Hematopoietic multipotent progenitor cell treated with erythropoietin and hydrocortisone succinate and interleukin-3 and kit ligand, for 15 days (in vitro differentiated cells): ENCODE measurements around the gene LGR6.

Source experiments
- DNase-seq: peaks from one replicate; pipeline ENCODE4 v3.0.0-alpha.2; 2015; ENCODE audit warnings: low spot score

Gene LGR6

DNA sequence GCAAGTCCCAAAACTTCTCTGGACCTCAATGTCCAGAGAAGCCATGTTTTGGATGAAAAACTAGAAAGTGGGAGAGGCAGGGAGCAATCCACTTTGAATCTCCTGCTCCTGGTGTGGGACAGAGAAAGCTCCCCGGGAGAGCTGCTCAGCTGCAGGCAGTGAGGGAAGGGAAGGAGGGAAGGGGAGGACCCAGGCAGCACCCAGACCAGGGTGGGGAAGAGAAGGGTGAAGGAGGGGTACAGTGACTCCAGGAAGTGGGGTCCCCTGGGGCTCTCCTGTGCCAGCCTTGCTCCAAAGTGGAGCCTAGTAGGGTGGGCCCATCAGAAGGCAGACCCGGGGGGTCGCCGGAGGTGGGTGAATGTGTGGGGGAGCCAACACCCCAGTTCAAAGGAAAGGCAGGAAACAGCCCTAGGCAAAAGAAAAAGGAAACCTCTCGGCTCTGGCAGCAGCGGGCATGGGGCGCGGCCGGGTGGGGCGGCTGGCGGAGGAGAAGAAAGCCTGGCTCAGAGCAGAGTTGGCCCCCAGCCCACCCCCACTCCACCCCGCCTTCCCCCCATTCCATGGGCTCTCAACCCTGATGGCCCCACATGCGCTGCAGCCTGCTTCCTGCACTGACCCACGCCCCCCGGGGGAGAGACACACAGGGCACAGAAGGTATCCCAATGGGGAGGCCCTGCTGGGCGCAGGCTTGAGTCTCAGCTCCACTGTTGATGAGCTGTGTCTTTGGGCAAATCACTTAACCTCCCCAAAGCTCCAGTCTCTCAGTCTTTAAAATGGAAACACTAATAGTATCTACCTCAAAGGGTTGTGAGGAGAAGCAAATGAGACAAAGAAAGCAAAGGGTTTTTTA lies 5.7 kb downstream of the LGR6 start:
- no peak for DNase-seq

DNA sequence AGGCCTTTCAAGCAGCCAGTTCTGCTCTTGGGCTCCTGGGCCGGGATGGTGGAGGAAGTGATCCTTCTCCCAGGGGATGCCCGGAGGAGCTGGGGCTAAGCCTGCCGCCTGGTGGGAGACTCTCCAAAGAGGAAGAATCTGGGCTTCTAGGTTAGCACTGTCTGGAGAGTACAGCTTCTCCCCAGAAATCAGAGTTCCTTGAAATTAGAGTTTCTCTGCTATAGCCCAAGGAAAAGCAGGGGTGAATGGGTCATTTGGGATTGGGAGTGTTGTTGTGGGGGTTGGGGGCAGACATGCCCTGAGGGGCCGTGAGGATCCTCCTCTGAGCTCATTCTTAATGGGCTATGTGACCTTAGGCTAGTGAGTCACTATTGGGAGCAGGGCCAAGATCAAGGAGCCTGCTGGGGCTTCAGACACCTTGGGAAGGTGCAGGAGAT lies 6.5 kb downstream of the LGR6 start:
- DNase-seq: no peak

DNA sequence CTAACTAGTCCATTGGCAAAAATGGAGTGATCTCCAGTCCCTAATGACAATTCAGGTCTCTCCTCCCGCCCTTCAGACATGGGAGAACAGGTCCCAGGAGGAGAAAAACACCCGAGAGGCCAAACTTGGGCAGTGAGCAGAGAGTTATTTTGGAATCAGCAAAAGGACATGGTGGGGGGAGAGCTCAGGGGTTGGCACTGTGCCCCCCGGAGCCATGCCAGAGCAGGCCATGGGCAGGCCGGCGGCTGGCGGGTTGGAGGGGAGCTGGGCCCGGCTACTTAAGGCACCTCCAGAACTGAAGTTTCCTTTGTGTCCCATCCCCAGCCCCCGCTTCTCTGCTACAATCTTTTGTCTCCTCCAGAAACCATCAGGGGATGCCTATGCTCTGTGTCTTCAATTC lies 7.1 kb downstream of the LGR6 start:
- DNase-seq: no peak

DNA sequence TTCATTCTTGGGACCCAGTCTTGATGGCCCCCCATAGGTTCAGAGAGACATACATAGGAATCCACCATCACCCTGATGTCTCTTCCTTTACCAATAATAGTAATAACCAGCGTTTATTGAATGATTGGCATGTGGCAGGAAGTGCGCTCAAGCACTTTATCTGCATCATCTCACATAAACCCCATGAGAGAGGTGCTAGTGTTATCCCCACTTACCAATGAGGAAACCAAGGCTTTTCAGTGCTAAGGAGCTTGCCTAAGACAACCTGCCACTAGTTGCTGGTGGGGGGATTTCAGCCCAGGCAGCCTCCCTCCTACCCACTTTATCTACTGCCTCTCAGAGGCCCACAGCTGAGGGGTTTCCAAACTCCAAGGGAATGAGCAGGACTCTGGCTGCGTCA lies 7.7 kb downstream of the LGR6 start:
- no peak for DNase-seq

DNA sequence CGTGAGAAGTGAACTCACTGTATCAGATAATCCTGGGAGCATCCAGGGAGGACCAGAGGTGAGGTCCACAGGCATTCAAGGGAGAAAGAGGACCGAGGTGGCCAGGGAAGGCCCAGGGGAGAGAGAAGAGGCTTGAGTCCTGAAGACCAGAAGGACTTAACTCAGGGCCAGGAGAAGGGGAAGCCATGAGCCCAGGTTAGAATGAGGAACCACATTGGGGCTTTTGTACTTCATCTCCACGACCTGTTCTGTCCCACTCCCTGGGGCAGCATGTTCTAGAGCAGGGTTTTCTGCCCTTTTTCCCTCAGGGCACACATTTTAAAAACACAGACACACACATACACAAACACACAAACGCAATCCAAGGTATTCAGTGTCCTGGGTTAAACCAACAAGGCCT lies 8.4 kb downstream of the LGR6 start:
- DNase-seq: no peak

DNA sequence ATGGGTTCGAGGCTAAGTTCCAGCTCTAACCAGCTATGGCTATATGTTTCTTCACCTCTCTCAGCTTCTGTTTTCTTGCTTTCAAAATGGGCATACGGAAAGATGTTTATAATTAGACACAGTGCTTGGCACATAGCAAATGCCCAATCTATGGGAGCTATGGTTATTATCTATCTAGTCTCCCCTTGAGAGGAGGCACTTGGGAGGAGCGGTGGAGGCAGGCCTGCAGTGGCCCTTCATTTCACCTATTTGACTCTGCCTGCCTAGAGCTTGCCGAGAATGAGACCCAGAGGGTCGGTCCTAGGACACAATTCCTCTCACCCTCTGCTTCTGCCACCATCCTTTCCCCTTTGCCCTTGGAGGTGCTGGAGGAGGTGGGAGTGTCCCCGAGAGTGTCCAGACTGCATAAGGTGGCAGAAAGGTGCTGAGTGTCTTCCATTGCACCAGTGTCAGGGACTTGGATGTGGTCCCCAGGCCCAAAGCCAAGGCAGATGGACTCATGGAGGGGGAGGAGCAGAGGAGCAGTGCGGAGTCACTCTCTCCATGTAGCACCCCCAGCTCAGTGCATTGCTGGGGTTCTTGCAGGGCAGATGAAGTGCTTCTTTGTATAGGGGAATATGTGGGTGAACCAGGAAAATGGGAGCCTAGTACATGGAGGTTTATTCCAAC lies 9.0 kb downstream of the LGR6 start:
- no peak for DNase-seq

DNA sequence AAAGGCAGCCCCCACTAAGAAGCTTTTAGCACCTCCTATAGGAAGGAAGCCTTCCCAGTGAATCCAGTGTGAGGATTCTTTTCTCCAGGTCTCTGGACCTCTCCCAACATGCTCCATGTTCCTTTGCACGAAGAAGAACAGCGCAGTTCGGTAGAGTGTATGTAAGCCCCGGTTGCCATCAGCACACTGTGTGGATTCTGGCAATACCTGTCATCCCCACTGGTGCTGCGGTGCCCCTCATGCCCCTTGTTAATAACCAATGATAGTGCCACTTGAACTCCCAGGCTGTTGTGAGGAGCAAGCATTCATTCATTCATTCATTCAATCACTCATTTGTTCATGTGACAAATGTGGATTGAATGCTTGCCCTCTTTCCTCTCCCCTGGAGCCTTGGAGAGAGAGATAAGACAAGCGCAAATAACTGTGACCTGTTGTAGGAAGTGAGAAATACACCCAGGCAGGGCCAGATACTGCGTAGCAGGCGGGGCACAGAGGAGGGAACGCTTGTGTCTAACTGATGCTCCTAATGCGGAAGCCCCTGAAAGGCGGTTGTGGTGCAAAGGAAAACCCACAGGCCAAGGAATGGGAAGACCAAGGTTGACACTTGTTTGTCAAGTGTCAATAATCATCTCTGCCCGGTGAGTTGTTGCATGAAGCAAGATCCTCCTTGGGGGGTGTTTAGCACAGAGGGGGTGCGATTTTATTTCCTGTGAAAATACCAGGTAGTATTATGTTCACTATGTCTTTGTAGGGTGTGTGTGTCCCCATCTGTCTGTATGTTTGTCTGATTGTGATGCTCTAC lies 9.8 kb downstream of the LGR6 start:
- DNase-seq: no peak

DNA sequence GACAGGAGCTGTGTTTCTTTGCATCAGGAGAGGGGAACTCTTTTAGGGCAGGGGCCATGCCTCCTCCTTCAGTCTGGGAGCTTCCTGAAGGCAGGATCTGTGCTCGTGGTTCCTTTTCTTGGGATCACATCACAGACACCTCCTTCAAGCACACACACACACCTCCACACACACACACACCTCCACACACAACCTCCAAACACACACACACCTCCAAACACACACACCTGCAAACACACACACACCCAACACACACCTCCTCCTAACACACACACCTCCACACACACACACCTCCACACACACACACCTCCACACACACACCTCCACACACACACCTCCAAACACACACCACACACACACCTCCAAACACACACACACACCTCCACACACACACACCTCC lies 10.5 kb downstream of the LGR6 start:
- no peak for DNase-seq

DNA sequence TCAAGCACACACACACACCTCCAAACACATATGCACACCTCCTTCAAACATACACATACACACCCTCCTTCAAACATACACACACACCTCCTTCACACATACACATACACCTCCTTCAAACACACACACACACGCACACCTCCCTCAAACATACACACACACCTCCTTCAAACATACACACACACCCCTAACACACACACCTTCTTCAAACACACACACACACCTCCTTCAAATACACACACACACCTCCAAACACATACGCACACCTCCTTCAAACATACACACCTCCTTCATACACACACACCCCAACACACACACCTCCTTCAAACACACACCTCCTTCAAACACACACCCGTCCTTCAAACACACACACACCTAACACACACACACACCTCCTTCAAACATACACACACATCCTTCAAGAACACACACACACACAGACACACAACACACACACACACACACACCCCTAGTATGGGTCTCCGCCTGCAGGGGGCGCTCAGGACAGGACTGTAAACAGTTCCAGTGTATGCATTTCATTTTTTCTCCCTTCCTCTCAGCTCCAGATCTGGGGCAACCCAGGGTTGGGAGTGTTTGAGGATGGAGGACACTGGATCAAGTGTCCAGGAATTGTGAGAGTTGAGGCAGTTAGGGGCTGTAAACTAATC lies 12.1 kb downstream of the LGR6 start:
- DNase-seq: no peak

DNA sequence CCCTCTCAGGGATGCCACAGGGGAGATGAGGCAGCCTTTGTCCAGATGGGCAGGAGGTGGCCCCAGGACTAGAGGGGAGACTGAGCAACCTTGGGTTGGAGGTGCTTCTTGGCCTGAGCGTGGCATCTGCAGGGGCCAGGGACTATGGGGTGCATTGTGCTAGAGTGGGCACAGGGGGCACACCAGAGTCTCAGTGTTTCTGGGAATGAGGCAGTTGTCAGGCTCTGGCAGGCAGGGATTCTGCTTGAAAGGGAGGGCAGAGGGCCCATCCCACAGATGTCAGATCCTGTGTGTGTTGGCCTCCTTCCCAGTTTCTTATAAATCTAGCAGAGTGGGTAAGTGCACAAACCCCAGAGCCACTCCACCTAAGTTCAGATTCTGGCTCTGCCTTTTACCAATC lies 13.7 kb downstream of the LGR6 start:
- no peak for DNase-seq

DNA sequence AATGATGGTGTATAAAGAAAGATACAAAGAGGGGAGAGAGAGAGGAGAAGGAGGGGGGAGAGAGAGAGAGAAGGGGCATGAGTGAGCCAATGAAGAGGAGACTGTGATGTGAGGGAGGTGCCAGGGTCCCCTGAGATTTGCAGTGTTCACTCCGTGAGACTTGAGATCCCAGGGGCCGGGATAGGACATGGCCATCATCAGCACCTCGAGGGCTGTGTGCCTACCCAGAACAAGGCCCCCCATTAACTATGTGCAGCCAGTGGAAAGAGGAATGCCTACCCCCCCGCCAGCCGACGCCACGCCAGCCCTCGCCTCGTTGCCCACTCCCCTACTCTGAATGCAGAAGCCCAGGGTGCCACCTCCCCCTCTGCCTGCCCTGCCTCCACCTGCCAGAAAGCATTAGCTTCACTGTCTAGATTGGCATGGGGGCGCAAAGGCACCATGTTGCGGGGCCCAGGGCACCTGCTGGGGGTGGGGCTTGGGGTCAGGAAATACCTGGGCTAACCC lies 14.8 kb downstream of the LGR6 start:
- no peak for DNase-seq

DNA sequence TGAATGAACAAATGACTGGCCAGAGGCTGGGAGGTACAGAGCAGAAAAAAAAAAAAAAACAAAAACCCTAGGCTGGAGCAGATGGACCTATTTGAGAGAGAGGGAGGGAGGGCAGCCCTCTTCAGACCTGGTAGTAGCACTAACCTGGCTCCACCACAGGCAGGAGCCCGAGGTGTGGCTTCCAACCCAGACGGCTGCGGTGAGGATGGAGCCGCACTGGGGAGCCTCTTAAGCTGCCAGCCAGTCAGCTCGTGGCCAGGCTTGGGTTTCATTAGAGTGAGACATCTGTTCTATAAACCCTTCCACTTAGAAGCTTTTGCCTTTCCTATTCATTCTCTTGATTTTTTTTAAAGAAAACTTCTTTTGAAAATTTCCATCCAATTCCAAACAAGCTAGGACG lies 16.8 kb downstream of the LGR6 start:
- no peak for DNase-seq

DNA sequence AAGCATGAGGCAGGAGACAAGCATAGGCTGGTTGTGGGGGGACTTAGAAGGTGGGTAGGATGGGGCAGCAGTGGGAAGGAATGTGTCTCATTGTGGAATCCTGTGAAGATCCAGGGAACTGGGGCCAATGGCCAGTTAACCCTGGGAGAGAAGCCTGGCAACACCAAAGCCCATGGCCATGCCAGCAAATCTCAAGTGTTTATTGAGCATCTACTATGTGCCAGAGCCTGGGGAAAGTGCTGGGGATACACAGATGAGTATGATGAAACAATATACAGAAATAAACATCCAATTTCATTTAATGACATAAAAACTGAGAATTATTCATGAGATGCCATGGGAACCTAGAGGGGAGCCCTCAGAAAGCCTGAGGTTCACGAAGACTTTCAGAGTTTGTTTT lies 17.4 kb downstream of the LGR6 start:
- no peak for DNase-seq

DNA sequence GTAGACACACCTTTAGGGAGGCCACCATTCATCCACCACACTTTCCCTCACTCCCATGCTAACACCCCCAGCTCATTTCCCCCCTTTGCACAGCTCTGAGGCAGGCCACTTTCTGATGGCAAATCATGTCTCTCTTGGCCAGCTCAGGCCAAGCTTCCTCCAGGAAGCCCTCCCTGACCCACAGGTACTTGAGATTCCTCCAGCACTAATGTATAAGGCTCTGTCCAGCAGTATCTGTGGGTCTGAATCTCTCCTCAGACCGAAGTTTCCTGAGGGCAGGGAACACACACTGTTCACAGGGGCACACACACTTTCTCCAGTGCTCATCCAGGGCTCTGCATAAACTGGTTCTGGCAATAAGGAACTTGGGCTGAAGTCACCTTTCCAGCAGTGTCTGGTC lies 19.2 kb downstream of the LGR6 start:
- DNase-seq: no peak

DNA sequence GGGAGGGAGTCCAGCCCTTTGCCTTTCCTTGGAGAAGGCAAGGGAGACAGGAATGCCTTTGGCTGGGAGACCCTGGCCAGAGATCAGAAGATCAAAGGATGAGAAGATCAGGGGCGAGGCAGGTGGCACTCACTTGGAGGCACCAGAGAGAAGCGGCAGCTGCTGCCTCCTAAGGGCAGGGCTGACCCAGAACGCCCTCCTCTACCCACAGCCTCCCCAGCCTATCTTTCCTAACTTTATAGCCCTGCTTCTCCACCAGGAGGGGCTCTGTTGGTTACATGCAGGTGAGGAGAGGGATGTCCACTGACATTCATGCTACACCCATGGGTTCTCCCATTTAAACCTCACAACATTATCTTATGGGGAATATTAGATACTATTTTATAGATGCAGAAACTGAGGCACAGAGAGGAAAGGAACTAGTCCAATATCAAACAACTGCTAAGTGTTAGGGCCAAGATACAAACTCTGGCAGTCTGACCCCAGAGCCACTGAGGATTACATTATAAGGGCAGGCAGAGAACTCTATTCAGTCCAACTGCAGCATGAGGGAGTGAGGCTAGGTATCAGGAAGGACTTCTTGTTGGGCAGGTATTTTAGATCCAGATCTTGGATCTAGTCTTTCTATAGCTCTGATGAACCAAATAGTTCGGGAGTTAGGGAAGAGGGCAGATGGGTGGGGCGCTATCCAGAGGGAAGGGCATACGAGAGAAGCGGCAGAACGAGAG lies 19.9 kb downstream of the LGR6 start:
- no peak for DNase-seq

DNA sequence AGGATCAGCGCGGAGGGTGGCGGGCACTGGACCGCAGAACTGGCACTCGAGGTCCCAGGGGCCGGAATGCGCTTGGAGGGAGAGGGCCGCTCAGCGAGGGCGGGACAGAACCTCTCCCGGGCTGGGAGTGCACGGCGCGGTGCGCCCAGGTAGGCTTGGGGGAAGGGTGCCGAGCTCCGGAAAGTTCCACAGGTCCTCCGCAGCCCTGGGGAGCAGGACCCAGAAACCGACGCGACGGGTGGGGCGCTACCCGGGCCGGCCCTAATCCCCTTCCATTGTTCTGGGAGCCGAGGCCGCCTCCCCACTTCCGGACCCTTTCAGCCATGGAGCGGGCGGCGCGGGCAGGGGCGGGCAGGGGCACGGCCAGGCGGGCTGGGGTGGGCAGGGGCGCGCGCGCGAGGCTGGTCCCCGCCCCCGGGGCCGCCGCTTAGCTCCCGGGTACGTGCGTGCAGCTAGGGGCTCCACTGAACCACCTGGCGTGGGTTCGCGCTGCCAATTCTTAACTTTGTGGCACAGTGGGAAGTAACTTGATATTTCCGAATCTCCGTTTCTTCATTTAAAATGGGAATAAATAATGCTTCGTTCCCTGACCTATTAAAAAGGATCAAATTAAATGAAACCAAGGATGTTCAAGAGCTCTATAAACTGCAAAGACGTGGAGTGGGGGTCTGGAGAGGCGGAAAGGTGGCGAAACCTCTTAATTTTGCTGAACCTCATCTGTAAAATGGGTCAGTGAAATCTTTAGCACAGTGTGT lies 20.7 kb downstream of the LGR6 start:
- no peak for DNase-seq

DNA sequence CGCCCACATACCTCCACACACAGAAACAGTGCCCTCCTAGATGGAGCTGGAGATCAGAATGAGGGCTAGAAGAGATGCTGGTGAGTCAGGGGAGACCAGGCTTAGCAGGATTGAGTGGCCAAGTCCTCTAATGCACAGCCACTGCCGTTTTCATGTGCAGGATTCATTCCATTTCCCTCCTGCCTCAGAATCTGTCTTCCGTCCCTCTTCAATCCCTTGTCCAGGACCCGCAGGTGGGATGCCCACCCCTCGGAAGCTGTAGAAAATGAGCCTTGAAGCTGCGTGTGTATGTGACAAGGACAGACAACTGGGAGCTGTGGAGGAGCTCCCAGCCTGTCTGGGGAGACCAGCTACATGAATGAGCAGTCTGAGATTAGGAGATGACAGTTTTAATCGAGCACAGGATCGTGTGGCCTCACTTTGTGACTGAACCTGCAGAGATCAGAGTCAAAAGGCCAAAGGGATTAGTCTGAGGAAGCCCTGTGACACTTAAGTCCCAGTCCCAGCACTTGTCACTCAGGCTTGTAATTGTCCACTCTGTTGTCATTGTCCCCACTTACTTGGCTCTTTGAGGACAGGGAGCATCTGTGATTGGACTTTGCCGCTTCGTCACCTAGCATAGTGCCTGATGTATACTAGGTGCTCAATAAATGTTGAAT lies 22.0 kb downstream of the LGR6 start:
- no peak for DNase-seq

DNA sequence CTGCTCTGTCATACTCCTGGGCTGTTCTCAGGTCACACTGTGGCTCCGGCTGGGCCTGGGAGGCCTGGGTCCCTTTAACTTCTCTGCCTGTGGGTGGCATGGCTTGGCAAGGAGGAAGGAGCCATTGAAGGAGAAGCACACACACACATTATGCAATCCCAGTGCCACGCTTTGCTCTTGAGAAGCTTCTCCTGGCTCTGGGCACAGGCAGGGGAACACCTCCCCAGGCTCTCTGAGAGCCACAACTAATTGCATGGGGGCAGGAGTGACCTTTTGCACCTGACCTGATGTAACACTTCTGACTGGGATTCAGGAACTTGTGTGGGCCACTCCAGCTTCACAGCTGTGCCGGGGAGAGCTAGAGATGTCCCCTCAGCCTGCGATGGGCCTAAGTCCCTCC lies 23.1 kb downstream of the LGR6 start:
- DNase-seq: no peak

DNA sequence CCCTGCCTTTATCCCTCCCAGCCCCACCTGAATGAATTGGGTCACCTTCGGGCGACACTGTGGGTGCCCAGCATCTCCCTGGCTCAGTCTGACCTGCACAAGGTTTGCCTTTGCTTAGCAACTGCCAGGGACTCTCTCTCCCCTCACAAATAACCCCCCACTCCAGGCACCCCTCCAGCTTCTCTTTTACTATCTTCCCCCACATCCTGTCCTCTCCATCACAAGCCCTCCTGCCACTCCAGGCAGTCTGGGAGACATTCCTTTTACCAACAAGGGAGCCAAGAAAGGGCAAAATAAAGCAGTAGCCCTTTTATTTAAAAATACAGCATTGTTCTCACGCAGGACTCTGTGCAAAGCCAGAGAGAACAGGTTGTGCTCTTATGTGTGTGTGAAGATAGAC lies 23.9 kb downstream of the LGR6 start:
- no peak for DNase-seq

DNA sequence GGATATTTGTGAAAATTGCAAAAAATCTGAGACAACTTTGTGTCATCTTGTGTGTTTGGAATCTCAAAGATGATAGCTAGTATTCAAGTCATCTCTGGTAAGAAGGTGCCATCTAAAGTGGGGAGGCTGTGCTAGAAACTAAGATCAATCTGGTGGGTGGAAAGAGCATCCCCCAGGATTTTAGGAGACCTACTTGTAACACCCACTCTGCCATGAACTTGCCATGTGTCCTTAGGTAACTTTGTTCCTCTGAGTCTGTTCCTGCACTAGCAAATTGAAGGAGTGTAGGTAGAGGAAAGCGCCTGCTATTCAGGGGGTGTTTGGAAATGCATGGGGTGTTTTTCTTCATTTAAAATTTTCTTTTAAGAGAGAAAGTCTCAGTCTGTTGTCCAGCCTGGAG lies 24.4 kb downstream of the LGR6 start:
- no peak for DNase-seq
